A549 (cell line): Measurements from ENCODE around the gene BAK1. TPM values are rescaled to one million over a fixed set of nuclear protein-coding genes. Genes with fewer than 3 reads are reported as not detected.

Source experiments
- ATAC-seq, 2 experiments: fragments of 200-7000 bp in 1 of 2; fragments of >200 bp in 1 of 2; cut with Nextera tagmentation in 1 of 2; cut with Tn5 transposase in 1 of 2; 3 replicates each; pipeline versions ENCODE4 v1.8.0 to v1.9.1; 2018 to 2020; ENCODE audit warnings: mild to moderate bottlenecking in 1 of 2, moderate library complexity in 1 of 2
- CTCF ChIA-PET: fragments of 300-600 bp; sonication (Branson Sonifier 250); formaldehyde crosslinking; extraction: SDS; loops from one replicate; lab custom pipeline; 2021; ENCODE audit warnings: antibody characterized with exemption, inconsistent platforms; lab: Yijun Ruan, JAX
- POLR2A ChIA-PET: fragments of 350-600 bp; formaldehyde crosslinking; extraction: SDS; loops from one replicate; lab custom pipeline; 2021; ENCODE audit warnings: antibody characterized with exemption, inconsistent platforms; lab: Yijun Ruan, JAX
- DNase-seq, 2 experiments: peaks; one replicate each; pipeline versions ENCODE4 v3.0.0 to v3.0.0-alpha.2; 2011 to 2016; ENCODE audit warnings: low read depth in 1 of 2, low spot score in 1 of 2
- FAIRE-seq: peaks from 2 replicates; lab custom pipeline; 2011; peaks lifted over from hg19 to GRCh38; lab: Jason Lieb, UNC
- H3K27ac ChIP-seq, 2 experiments: fragments of >200 bp; sonication (Bioruptor Twin); formaldehyde crosslinking; 3 replicates each; pipeline ENCODE4 v1.5.1; 2016 to 2017
- H3K4me1 ChIP-seq: fragments of >200 bp; sonication (Bioruptor Twin); formaldehyde crosslinking; 3 replicates; pipeline ENCODE4 v1.6.1; 2016
- H3K4me2 ChIP-seq: fragments of >200 bp; sonication (Bioruptor Twin); formaldehyde crosslinking; 3 replicates; pipeline ENCODE4 v1.6.1; 2016
- H3K4me3 ChIP-seq: fragments of >200 bp; sonication (Bioruptor Twin); formaldehyde crosslinking; 3 replicates; pipeline ENCODE4 v1.5.1; 2016
- H3K9me3 ChIP-seq: fragments of >200 bp; sonication (Bioruptor Twin); formaldehyde crosslinking; 3 replicates; pipeline ENCODE4 v1.6.1; 2016
- BCL3 ChIP-seq: fragments of >200 bp; sonication (Bioruptor Twin); formaldehyde crosslinking; IDR thresholded peaks from 3 replicates; pipeline ENCODE4 v1.6.1; 2016
- CEBPB ChIP-seq, 2 experiments: fragments of >200 bp in 1 of 2; sonication (Bioruptor Twin) in 1 of 2; formaldehyde crosslinking in 1 of 2; IDR thresholded peaks; 2 replicates each; pipeline ENCODE4 v1.6.1; 2012 to 2016
- CHD2 ChIP-seq: fragments of 150-350 bp; IDR thresholded peaks from 2 replicates; pipeline ENCODE4 v1.6.1; 2014; ENCODE audit warnings: low read length; ENCODE audit not compliant: partially characterized antibody
- E2F6 ChIP-seq: IDR thresholded peaks from 2 replicates; pipeline ENCODE4 v1.6.1; 2012; ENCODE audit warnings: low read depth, borderline replicate concordance
- ELK1 ChIP-seq: fragments of 150-350 bp; IDR thresholded peaks from 2 replicates; pipeline ENCODE4 v1.6.1; 2014; ENCODE audit warnings: low read depth, mild to moderate bottlenecking, low read length
- GATA3 ChIP-seq: IDR thresholded peaks from 2 replicates; pipeline ENCODE4 v1.6.1; 2012; ENCODE audit warnings: borderline replicate concordance
- HOXB13 ChIP-seq: fragments of 250-450 bp; sonication (Bioruptor Pico); IDR thresholded peaks from 2 replicates; pipeline ENCODE4 v1.5.0; 2020; ENCODE audit warnings: low read depth, mild to moderate bottlenecking, moderate library complexity
- JUN ChIP-seq, 2 experiments: fragments of >200 bp; sonication (Bioruptor Twin); formaldehyde crosslinking; IDR thresholded peaks; 2 replicates in 1 of 2; 3 replicates in 1 of 2; pipeline ENCODE4 v1.6.1; 2016 to 2017
- JUNB ChIP-seq: fragments of >200 bp; sonication (Bioruptor Twin); formaldehyde crosslinking; IDR thresholded peaks from 2 replicates; pipeline ENCODE4 v1.6.1; 2016
- KDM5A ChIP-seq: fragments of 200-600 bp; sonication (generic); IDR thresholded peaks from 2 replicates; pipeline ENCODE4 v1.6.1; 2016; ENCODE audit warnings: antibody characterized with exemption, mild to moderate bottlenecking
- MAX ChIP-seq: IDR thresholded peaks from 2 replicates; pipeline ENCODE4 v1.6.1; 2012
- NFE2L2 ChIP-seq: fragments of 150-350 bp; conservative IDR thresholded peaks from 2 replicates; pipeline ENCODE4 v1.6.1; 2014; ENCODE audit warnings: low read length
- NPAS2 ChIP-seq: fragments of 250-450 bp; sonication (Bioruptor Pico); IDR thresholded peaks from 2 replicates; pipeline ENCODE4 v1.8.0; 2022; ENCODE audit warnings: mild to moderate bottlenecking, moderate library complexity, borderline replicate concordance
- PHF8 ChIP-seq: fragments of 200-600 bp; sonication (generic); IDR thresholded peaks from 2 replicates; pipeline ENCODE4 v1.6.1; 2016; ENCODE audit warnings: low read depth, mild to moderate bottlenecking, antibody characterized with exemption, moderate library complexity, borderline replicate concordance
- POLR2A ChIP-seq: IDR thresholded peaks from 2 replicates; pipeline ENCODE4 v1.6.1; 2012; ENCODE audit warnings: mild to moderate bottlenecking, low read length
- RAD21 ChIP-seq, 2 experiments: fragments of >200 bp in 1 of 2; sonication (Bioruptor Twin) in 1 of 2; formaldehyde crosslinking in 1 of 2; IDR thresholded peaks in 1 of 2; conservative IDR thresholded peaks in 1 of 2; 2 replicates in 1 of 2; 3 replicates in 1 of 2; pipeline ENCODE4 v1.6.1; 2012 to 2018; ENCODE audit warnings: inconsistent platforms in 1 of 2
- REST ChIP-seq: fragments of 200-600 bp; sonication (generic); IDR thresholded peaks from 2 replicates; pipeline ENCODE4 v1.6.1; 2016; ENCODE audit warnings: antibody characterized with exemption, mild to moderate bottlenecking, moderate library complexity
- SREBF2 ChIP-seq: fragments of 450-650 bp; IDR thresholded peaks from 2 replicates; pipeline ENCODE4 v1.6.1; 2014; ENCODE audit warnings: mild to moderate bottlenecking, moderate library complexity
- TFCP2L1 ChIP-seq: fragments of 250-450 bp; sonication (Bioruptor Pico); IDR thresholded peaks from 2 replicates; pipeline ENCODE4 v1.5.0; 2021; ENCODE audit warnings: mild to moderate bottlenecking
- TP53 ChIP-seq: fragments of 250-450 bp; sonication (Bioruptor Pico); IDR thresholded peaks from 2 replicates; pipeline ENCODE4 v1.5.0; 2021; ENCODE audit warnings: mild to moderate bottlenecking, moderate library complexity
- WGBS: methylation state at CpG from one replicate; pipeline ENCODE4 v1.1.6; 2017; ENCODE audit errors: missing lambda C conversion rate; 5-methylcytosine and 5-hydroxymethylcytosine counted together
- polyA plus RNA-seq, 4 experiments: library from polyadenylated mRNA; depleted of rRNA in 3 of 4; stranded (reverse); fragments of >200 nt; fragmentation: RNase III in 1 of 4; extraction: RNeasy Plus Mini Kit Qiagen cat#74134 plus additional on column Dnase treatment in 1 of 4; gene quantifications; 2 replicates in 3 of 4; 3 replicates in 1 of 4; pipeline ENCODE4 v1.2.3, GENCODE V29; 2011 to 2017

Gene BAK1
- polyA plus RNA-seq, 2 of the 4 experiments (the other 2 are of a cell fraction): 11.9 to 19.0 TPM

GRCh38 chr6:33551538-33551937 lies 28.5 kb downstream of the BAK1 start (continued):
- TF ChIP-seq TFCP2L1 (CRISPR knock-in tag): no peak
- TF ChIP-seq, all 56 proteins: peak for 0

- 93% methylated on average over 2 of the region's 2 CpGs for WGBS
- FAIRE-seq: no peak
- ChIA-PET POLR2A (no interaction called here), CTCF (interaction anchor here (0.9 to 1.3 kb wide), 2 partner anchors 14 to 35 kb away, joined by 3 read pairs; no protein-coding TSS in a partner anchor)
- TF ChIP-seq ELK1 (no peak), HOXB13 (CRISPR knock-in tag) (no peak), NFE2L2 (no peak), JUNB (no peak), CHD2 (no peak), E2F6 (no peak), TP53 (CRISPR knock-in tag) (no peak), MAX (no peak), TFCP2L1 (CRISPR knock-in tag) (no peak), KDM5A (no peak), GATA3 (no peak), CEBPB (IDR thresholded peaks at IDR 0.05) (no peak), PHF8 (no peak), SREBF2 (no peak), JUN (IDR thresholded peaks at IDR 0.05) (no peak), POLR2A (no peak), REST (no peak), BCL3 (no peak), RAD21 (conservative IDR thresholded peaks at IDR 0.05 in 1 of 2, IDR thresholded peaks at IDR 0.05 in 1 of 2) (no peak), NPAS2 (CRISPR knock-in tag) (no peak)
- no peak overlapping the region for H3K4me3 ChIP-seq
- no peak overlapping the region for H3K4me2 ChIP-seq
- no peaks in the 10 kb centered on the region for H3K9me3 ChIP-seq
- no peak overlapping the region for H3K27ac ChIP-seq
- ATAC-seq: no peak
- DNase-seq: no peak
- no peaks in the 10 kb centered on the region for H3K4me1 ChIP-seq
Measured at GRCh38 chr6:33549896-33550295, 30.2 kb downstream of the BAK1 start.
